Measurements from ENCODE around the gene MINK1.

GRCh38 chr17:4815043-4815675, 18.0 kb upstream of the MINK1 start:
- TF ChIP-seq, protein P1, sequence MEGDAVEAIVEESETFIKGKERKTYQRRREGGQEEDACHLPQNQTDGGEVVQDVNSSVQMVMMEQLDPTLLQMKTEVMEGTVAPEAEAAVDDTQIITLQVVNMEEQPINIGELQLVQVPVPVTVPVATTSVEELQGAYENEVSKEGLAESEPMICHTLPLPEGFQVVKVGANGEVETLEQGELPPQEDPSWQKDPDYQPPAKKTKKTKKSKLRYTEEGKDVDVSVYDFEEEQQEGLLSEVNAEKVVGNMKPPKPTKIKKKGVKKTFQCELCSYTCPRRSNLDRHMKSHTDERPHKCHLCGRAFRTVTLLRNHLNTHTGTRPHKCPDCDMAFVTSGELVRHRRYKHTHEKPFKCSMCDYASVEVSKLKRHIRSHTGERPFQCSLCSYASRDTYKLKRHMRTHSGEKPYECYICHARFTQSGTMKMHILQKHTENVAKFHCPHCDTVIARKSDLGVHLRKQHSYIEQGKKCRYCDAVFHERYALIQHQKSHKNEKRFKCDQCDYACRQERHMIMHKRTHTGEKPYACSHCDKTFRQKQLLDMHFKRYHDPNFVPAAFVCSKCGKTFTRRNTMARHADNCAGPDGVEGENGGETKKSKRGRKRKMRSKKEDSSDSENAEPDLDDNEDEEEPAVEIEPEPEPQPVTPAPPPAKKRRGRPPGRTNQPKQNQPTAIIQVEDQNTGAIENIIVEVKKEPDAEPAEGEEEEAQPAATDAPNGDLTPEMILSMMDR (conservative IDR thresholded peaks at IDR 0.05 in 1 of 2, IDR thresholded peaks at IDR 0.05 in 1 of 2; ENCODE audit: extremely low read depth in 1 of 2, insufficient read depth in 1 of 2, low read depth in 1 of 2, low read length in 2 of 2), result peak; percentile 34 to 42
- TF ChIP-seq EZH2 (IDR thresholded peaks at IDR 0.05; ENCODE audit: borderline replicate concordance, low read length), result no peak

All from mammary epithelial cell (primary cell).